HepG2 (cell line): Measurements from ENCODE around the gene SEC24D. TPM values are rescaled to one million over a fixed set of nuclear protein-coding genes. Genes with fewer than 3 reads are reported as not detected.

Experiments used
- ATAC-seq: fragments of 200-7000 bp; cut with Tn5 transposase; 3 replicates; pipeline ENCODE4 v1.9.1; 2020; ENCODE audit warnings: mild to moderate bottlenecking, moderate library complexity
- BruUV-seq: library from RNA; stranded (reverse); fragments of 400-500 nt; replicated peaks from 2 replicates; lab custom pipeline; 2021; lab: Mats Ljungman, UMichigan
- CTCF ChIA-PET: fragments of 300-600 bp; formaldehyde crosslinking; extraction: SDS; loops from one replicate; lab custom pipeline; 2021; ENCODE audit warnings: low total read pairs, inconsistent platforms, low intra/inter-chr PET ratio; lab: Yijun Ruan, JAX
- POLR2A ChIA-PET: fragments of 350-600 bp; sonication (Branson Sonifier 250); formaldehyde crosslinking; loops from one replicate; lab custom pipeline; 2020; ENCODE audit warnings: antibody characterized with exemption, inconsistent platforms; lab: Yijun Ruan, JAX
- DNase-seq: peaks from one replicate; pipeline ENCODE4 v3.0.0-alpha.2; 2015; ENCODE audit warnings: low spot score
- FAIRE-seq: peaks from 3 replicates; lab custom pipeline; 2011; peaks lifted over from hg19 to GRCh38; lab: Jason Lieb, UNC
- H2AFZ ChIP-seq: one replicate; pipeline ENCODE4 v1.6.1; 2011; ENCODE audit warnings: low read length, inconsistent platforms
- H3K27ac ChIP-seq: fragments of 300-600 bp; 3 replicates; pipeline ENCODE4 v1.8.0; 2011; ENCODE audit warnings: mixed run types, mild to moderate bottlenecking, mixed read lengths, low read length, inconsistent platforms; ENCODE audit not compliant: insufficient read depth; ENCODE audit errors: extremely low read length
- H3K27me3 ChIP-seq, 2 experiments: fragments of 200-600 bp in 1 of 2; 2 replicates in 1 of 2; 3 replicates in 1 of 2; pipeline versions ENCODE4 v1.6.0 to v1.8.0; 2011; ENCODE audit warnings: low read length in 2 of 2, mild to moderate bottlenecking in 2 of 2, moderate library complexity in 2 of 2, inconsistent platforms in 1 of 2; ENCODE audit not compliant: insufficient read depth in 2 of 2, control insufficient read depth in 1 of 2
- H3K36me3 ChIP-seq, 2 experiments: fragments of 200-600 bp in 1 of 2; replicated peaks in 1 of 2; 2 replicates in 1 of 2; 3 replicates in 1 of 2; pipeline versions ENCODE4 v1.5.1 to v1.8.0; 2011; ENCODE audit warnings: low read length in 2 of 2, inconsistent platforms in 1 of 2; ENCODE audit not compliant: insufficient read depth in 2 of 2, control insufficient read depth in 1 of 2
- H3K4me1 ChIP-seq: 2 replicates; pipeline ENCODE4 v1.5.1; 2012; ENCODE audit warnings: low read length, inconsistent platforms; ENCODE audit not compliant: insufficient read depth
- H3K4me2 ChIP-seq: 2 replicates; pipeline ENCODE4 v1.6.0; 2011; ENCODE audit warnings: low read depth, low read length, inconsistent platforms
- H3K4me3 ChIP-seq, 3 experiments: fragments of 200-600 bp in 1 of 3; sonication (generic), shearing (Covaris generic) in 1 of 3; replicated peaks in 1 of 3; 2 replicates each; pipeline ENCODE4 v1.5.1; 2011 to 2016; ENCODE audit warnings: low read length in 3 of 3, inconsistent platforms in 2 of 3, low read depth in 2 of 3, mild to moderate bottlenecking in 2 of 3, control low read depth in 1 of 3, mixed read lengths in 1 of 3; ENCODE audit not compliant: insufficient read depth in 1 of 3
- H3K79me2 ChIP-seq: one replicate; pipeline ENCODE4 v1.6.1; 2011; ENCODE audit warnings: low read length, inconsistent platforms; ENCODE audit not compliant: insufficient read depth
- H3K9ac ChIP-seq: 2 replicates; pipeline ENCODE4 v1.6.0; 2011; ENCODE audit warnings: mild to moderate bottlenecking, low read depth, low read length, inconsistent platforms; ENCODE audit not compliant: insufficient read depth
- H3K9me3 ChIP-seq: 2 replicates; pipeline ENCODE4 v1.5.1; 2012; ENCODE audit warnings: mild to moderate bottlenecking, low read length
- H4K20me1 ChIP-seq: 2 replicates; pipeline ENCODE4 v1.6.0; 2011; ENCODE audit warnings: inconsistent platforms, mild to moderate bottlenecking, low read length, moderate library complexity; ENCODE audit not compliant: insufficient read depth
- CEBPB ChIP-seq: IDR thresholded peaks from 2 replicates; pipeline ENCODE4 v1.6.1; 2011; ENCODE audit warnings: low read depth, low read length, improper control_type of control experiment, borderline replicate concordance
- FOSL2 ChIP-seq: sonication (generic); formaldehyde crosslinking; IDR thresholded peaks from 2 replicates; pipeline ENCODE4 v1.4.0; 2020; ENCODE audit warnings: missing genetic modification reagents
- FOXA1 ChIP-seq, 2 experiments: fragments of 450-650 bp in 1 of 2; sonication (generic) in 1 of 2; formaldehyde crosslinking in 1 of 2; IDR thresholded peaks; 2 replicates each; pipeline versions ENCODE4 v1.4.0 to v1.6.1; 2016 to 2020; ENCODE audit warnings: missing genetic modification reagents in 1 of 2
- FOXA3 ChIP-seq: IDR thresholded peaks from 2 replicates; pipeline ENCODE4 v1.6.1; 2016; ENCODE audit warnings: missing genetic modification reagents, missing compliant biosample characterization
- KLF12 ChIP-seq: sonication (generic); formaldehyde crosslinking; IDR thresholded peaks from 2 replicates; pipeline ENCODE4 v1.4.0; 2020; ENCODE audit warnings: missing genetic modification reagents, borderline replicate concordance
- NONO ChIP-seq, 2 experiments: fragments of 450-650 bp in 1 of 2; sonication (generic) in 1 of 2; formaldehyde crosslinking in 1 of 2; IDR thresholded peaks in 1 of 2; conservative IDR thresholded peaks in 1 of 2; 2 replicates each; pipeline versions ENCODE4 v1.6.1 to v1.8.0; 2017 to 2022; ENCODE audit warnings: mild to moderate bottlenecking in 1 of 2, missing genetic modification reagents in 1 of 2, moderate library complexity in 1 of 2
- PHF20 ChIP-seq: sonication (generic); formaldehyde crosslinking; IDR thresholded peaks from 2 replicates; pipeline ENCODE4 v1.5.0; 2020; ENCODE audit warnings: mild to moderate bottlenecking, missing genetic modification reagents
- REPIN1 ChIP-seq: sonication (generic); formaldehyde crosslinking; IDR thresholded peaks from 2 replicates; pipeline ENCODE4 v1.8.0; 2022; ENCODE audit warnings: missing genetic modification reagents, low read depth, mild to moderate bottlenecking, borderline replicate concordance
- ZNF672 ChIP-seq: sonication (generic); formaldehyde crosslinking; IDR thresholded peaks from 2 replicates; pipeline ENCODE4 v1.8.1; 2022; ENCODE audit warnings: missing genetic modification reagents
- WGBS: methylation state at CpG from one replicate; pipeline ENCODE4 v1.1.6; 2017; ENCODE audit warnings: low lambda C conversion rate; 5-methylcytosine and 5-hydroxymethylcytosine counted together
- in situ Hi-C: cut with HindIII; loops from 2 replicates; pipeline ENCODE4 v1.10.0; 2017; ENCODE audit warnings: low pct_unique_long_range_greater_than_20kb; ENCODE audit not compliant: extremely low pct_ligation_motif_present
- intact Hi-C: fragments of 100-400 bp; cut with micrococcal nuclease; formaldehyde crosslinking; loops from one replicate; pipeline ENCODE4 v1.10.0; 2022; ENCODE audit not compliant: unreplicated experiment
- polyA plus RNA-seq, 8 experiments: library from polyadenylated mRNA; depleted of rRNA in 3 of 8; stranded (reverse) in 7 of 8; unstranded in 1 of 8; fragments of >200 nt; fragmentation: Illumina TruSeq in 4 of 8; extraction: Trizol in 4 of 8; gene quantifications; 2 replicates each; pipeline versions ENCODE4 v1.2.1 to v1.2.3, GENCODE V29; 2011 to 2016; ENCODE audit warnings: low read depth in 4 of 8, missing spikeins in 1 of 8, mixed read lengths in 1 of 8; ENCODE audit not compliant: insufficient read depth in 1 of 8
- total RNA-seq, 5 experiments: library from RNA; depleted of rRNA; stranded (reverse); fragments of >200 nt; fragmentation: Illumina TruSeq; extraction: Trizol; gene quantifications; 2 replicates each; pipeline ENCODE4 v1.2.3, GENCODE V29; 2016; ENCODE audit warnings: low read depth in 1 of 5
- TF ChIP-seq, protein P1 (sequence below): sonication (generic); formaldehyde crosslinking; IDR thresholded peaks from 2 replicates; pipeline ENCODE4 v1.8.1; 2023; ENCODE audit warnings: missing genetic modification reagents, inconsistent platforms, borderline replicate concordance
- TF ChIP-seq, protein P2 (sequence below): sonication (generic); formaldehyde crosslinking; IDR thresholded peaks from 2 replicates; pipeline ENCODE4 v1.5.1; 2020; ENCODE audit warnings: missing genetic modification reagents, mild to moderate bottlenecking, borderline replicate concordance

Gene SEC24D
- total and polyA plus RNA-seq, 2 of the 13 experiments (the other 11 are each of a cell fraction or from before 2014, with no cell fraction given), result 30.0 to 51.1 TPM

- intact Hi-C loops, result no loop called here
Observed at GRCh38 chr4:118857760-118858159, 21.8 kb upstream of the SEC24D start.

GRCh38 chr4:118850488-118851173, 14.7 kb upstream of the SEC24D start:
- peak overlapping the region; percentile 97 for H2AFZ ChIP-seq
- H3K9me3 ChIP-seq, result no peaks in the 10 kb centered on the region
- BruUV-seq, result TSS peak; percentile 82
- H3K27me3 ChIP-seq, result no peaks in the 10 kb centered on the region
- peaks cover 14% of the 10 kb centered on the region; the same call in 1 of the 2 replicates for H3K4me1 ChIP-seq
- DNase-seq (no peak), ATAC-seq (peak; percentile 55), FAIRE-seq (no peak)
- no peaks in the 10 kb centered on the region for H3K79me2 ChIP-seq
- POLR2A ChIA-PET, result no interaction called here
- in situ Hi-C loops (no loop called here), intact Hi-C loops (no loop called here)
- H3K36me3 ChIP-seq, result no peaks in the 10 kb centered on the region
- peak overlapping the region; percentile 5 to 53 (median 47) for H3K4me3 ChIP-seq
- H3K9ac ChIP-seq, result no peak overlapping the region; the same call in 1 of the 2 replicates
- H3K27ac ChIP-seq, result no peak overlapping the region
- CTCF ChIA-PET, result no interaction called here
- H3K4me2 ChIP-seq, result peak overlapping the region; percentile 63
- 14% methylated on average over 8 of the region's 8 CpGs for WGBS
- no peaks in the 10 kb centered on the region for H4K20me1 ChIP-seq
- no peak for TF ChIP-seq REPIN1 (CRISPR knock-in tag)
- no peak for TF ChIP-seq ZNF672 (CRISPR knock-in tag)
- TF ChIP-seq NONO (IDR thresholded peaks at IDR 0.05), result no peak
- no peak for TF ChIP-seq NONO (CRISPR knock-in tag; conservative IDR thresholded peaks at IDR 0.05)
- TF ChIP-seq PHF20, result no peak
- TF ChIP-seq, protein P1, sequence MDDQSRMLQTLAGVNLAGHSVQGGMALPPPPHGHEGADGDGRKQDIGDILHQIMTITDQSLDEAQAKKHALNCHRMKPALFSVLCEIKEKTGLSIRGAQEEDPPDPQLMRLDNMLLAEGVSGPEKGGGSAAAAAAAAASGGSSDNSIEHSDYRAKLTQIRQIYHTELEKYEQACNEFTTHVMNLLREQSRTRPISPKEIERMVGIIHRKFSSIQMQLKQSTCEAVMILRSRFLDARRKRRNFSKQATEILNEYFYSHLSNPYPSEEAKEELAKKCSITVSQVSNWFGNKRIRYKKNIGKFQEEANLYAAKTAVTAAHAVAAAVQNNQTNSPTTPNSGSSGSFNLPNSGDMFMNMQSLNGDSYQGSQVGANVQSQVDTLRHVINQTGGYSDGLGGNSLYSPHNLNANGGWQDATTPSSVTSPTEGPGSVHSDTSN (CRISPR knock-in tag), result no peak

More at GRCh38 chr4:118857760-118858159, 21.8 kb upstream of the SEC24D start:
- TF ChIP-seq FOSL2 (peak; percentile 32; the same call in 1 of the 2 replicates), KLF12 (no peak), CEBPB (peak; percentile 63; the same call in 1 of the 2 replicates), FOXA3 (CRISPR knock-in tag) (peak; percentile 69; the same call in 1 of the 2 replicates), FOXA1 (IDR thresholded peaks at IDR 0.05) (no peak), FOXA1 (CRISPR knock-in tag; IDR thresholded peaks at IDR 0.05) (peak; percentile 45; the same call in 1 of the 2 replicates)
- TF ChIP-seq, protein P2, sequence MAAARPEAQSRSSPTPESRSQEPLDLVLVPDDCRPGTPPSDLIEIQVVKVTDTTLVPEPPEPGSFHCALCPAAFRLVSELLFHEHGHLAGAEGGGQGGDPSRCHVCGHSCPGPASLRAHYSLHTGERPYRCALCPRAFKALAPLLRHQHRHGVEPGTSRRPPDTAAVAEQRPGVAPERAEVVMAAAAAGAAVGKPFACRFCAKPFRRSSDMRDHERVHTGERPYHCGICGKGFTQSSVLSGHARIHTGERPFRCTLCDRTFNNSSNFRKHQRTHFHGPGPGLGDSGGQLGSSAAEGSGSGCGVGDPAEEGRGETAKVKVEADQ, result no peak
- TF ChIP-seq, all 625 proteins: peak for 4
- H3K36me3 ChIP-seq, result no peaks in the 10 kb centered on the region
- WGBS, result 1% methylated on average over 2 of the region's 2 CpGs
- H3K4me3 ChIP-seq, result no peak overlapping the region
- peak; percentile 28; the same call in 1 of the 3 replicates for ATAC-seq
- ChIA-PET CTCF (no interaction called here), POLR2A (no interaction called here)
- no peak overlapping the region for H3K27ac ChIP-seq
- no peak overlapping the region for H2AFZ ChIP-seq
- in situ Hi-C loops, result no loop called here
- FAIRE-seq, result no peak
- H3K27me3 ChIP-seq, result no peaks in the 10 kb centered on the region
- no peak for DNase-seq
- no TSS peak for BruUV-seq
- H3K79me2 ChIP-seq, result no peaks in the 10 kb centered on the region
- H3K9ac ChIP-seq, result no peak overlapping the region
- no peaks in the 10 kb centered on the region for H3K4me1 ChIP-seq
- no peak overlapping the region for H3K4me2 ChIP-seq
- no peaks in the 10 kb centered on the region for H3K9me3 ChIP-seq
- H4K20me1 ChIP-seq, result no peaks in the 10 kb centered on the region
